NCI-H187 (cell line): ENCODE results near the gene LRRC72.
"Not testable (repeated sequence)": the region's sequence is repeated elsewhere in the genome, so short reads cannot be mapped to it uniquely, and the experiment has no call there.

ENCODE experiments used
- DNase-seq, 2 experiments: peaks; one replicate each; lab custom pipeline; 2025; lab: John Stamatoyannopoulos, UW

The LRRC72 gene

DNA sequence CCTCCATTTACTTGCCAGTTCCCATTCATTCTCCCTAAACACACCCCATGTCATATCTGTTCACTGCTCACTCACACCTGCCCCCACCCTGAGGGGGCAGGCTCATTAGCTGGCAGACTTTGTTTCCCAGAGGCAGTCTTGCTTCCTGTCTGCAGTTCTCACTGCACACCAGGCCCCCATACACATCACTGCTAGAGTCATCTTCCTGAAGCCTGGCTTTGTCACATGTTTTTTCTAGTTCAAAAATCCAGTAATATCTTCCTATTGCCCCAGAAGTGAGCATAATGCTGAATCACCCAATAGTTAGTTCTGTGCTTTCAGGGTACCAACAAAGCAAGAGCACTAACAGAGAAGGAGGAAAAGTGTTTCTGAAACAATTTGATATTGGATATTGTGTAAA is 1.9 kb downstream of the LRRC72 start:
- DNase-seq: no peak

DNA sequence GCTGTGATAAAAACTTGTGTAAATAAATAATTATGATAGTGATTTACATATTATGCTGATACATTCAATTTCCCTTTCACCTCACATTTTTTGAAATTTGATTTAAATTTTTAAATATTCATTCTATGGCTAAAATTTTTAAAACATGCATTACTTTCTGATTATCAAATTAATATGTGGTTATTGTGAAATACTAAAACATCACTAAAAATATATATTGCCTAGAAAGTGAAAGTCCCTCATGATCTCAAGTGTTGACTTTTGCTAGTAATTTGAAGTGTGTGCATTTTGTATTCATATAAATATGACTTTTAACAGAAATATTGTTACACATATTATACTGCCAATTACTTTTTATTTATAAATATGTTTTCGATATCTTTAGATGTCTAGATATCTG is 3.1 kb downstream of the LRRC72 start:
- DNase-seq: no peak

DNA sequence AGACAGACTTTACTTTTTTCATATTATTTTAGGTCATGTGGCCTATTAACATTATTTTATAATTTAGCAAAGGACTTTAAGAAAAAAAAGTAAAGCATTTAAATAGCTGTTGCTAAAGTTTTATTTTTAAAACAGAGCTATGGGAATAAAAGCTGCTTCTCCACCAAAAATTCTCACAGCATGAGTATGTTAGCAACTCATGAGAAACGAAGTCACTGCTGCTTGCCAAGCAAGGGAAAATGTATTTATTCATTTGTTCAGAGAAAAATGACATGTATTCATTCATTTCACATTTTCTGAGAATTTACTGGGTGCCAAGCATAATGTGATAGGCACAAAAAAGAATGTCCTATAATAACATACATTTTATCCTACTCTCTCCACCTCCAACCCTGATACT is 5.1 kb downstream of the LRRC72 start:
- DNase-seq: no peak

DNA sequence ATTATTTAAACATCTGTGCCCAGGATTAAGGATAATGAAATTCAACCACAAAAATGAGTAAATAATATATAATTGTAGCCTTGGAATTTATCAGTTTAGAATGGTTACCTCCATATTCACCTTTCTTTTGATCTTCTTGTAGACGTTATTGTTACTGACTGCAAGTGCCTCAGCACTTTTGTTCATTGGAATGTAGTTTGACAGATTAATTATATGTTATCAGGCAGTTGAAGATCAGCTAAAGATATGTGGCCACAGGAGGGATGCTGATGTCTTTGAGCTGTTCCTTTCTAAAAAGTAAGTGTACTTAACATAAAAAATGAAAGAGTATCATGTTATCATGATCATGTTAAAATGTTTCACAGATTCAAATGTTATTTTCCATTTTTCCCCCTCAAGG is 5.6 kb downstream of the LRRC72 start:
- DNase-seq: no peak

DNA sequence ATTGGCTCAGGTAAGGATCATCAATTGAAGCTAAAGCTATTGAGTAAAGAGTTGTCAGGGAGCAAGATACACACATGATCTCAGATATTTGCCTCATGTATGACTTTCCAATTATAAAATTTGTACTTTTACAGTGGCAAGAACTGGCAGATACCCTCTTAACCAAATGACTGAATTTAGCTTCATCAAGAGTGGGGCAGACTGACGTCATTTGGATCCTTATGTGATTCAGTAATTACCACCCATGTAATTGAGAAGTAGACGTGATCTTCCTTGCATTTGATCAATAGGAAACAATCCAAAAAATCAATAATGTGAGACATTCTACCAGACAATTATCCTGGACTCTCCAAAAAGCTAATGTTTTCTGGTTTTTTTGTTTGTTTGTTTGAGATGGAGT is 8.9 kb downstream of the LRRC72 start:
- DNase-seq: no peak

DNA sequence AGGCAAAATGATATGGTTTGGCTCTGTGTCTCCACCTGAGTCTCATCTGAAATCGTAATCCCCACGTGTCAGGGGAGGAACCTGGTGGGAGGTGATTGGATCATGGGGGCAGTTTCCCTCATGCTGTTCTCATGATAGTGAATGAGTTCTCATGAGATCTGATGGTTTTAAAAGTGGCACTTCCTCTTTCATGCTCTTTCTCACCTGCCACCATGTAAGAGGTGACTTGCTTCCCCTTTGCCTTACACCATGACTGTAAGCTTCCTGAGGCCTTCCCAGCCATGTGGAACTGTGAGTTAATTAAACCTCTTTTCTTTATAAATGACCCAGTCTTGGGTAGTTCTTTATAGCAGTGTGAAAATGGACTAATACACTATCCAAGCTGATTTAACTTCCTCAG is 13.9 kb downstream of the LRRC72 start:
- not testable (repeated sequence) for DNase-seq

DNA sequence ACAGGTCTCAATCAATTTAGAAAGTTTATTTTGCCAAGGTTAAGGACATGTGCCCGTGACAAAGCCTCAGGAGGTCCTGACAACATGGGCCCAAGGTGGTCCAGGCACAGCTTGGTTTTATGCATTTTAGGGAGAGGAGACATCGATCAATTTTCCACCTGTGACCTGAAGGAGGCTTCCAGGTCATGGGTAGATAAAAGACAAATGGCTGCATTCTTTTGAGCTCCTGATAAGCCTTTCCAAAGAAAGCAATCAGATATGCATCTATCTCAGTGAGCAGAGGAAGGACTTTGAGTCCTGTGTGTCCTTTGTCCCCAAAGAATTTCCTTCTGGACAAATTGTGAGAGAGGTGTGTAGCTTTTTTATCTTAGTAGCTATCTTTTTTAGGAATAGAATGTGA is 15.8 kb downstream of the LRRC72 start:
- no peak for DNase-seq

DNA sequence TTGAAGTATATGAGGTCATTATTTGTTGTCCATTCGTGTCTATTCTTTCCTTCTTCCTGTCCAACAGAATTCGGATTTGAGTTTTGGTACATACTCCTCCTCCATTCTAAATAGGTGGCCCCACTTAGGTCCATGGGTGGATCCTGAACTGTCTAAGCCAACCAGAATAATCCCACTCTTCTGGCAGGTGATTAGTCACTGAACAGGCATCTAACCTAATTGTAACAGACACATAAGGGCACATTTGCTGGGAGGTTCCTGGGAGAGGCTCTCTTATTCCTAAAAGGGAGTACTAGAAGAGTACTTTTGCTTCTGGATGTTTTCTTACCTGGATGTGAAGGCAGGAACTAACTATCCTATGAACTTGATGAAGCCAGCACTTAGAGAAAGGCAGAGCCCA is 16.8 kb downstream of the LRRC72 start:
- DNase-seq: no peak

DNA sequence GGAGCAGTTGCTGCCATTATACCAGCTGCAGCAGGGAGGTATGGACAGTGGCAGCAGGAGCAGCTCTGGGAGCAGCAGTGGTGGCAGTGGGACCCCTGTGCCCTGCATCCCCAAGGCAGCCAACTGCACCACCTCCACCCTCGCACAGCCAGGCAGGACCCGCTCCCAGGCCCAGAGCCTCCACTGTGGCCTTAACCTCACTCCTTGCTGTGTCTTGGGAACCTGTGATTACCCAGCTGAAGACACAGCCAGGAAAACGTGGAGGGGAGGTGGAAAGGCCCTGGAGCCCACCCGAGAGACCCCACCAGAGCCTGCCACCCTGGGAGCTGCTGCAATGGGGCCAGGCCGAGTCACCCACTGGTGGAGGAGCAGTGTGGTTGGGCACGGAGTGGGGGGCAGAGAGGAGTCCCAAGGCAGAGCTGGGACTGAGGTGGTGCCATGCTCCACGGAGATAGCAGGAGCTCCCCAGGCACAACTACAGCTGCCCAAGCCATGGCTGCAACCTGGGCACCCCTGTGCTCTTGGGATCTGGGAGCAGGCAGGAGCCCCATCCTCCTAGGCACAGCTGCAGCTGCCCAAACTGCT is 20.4 kb downstream of the LRRC72 start:
- no peak for DNase-seq

DNA sequence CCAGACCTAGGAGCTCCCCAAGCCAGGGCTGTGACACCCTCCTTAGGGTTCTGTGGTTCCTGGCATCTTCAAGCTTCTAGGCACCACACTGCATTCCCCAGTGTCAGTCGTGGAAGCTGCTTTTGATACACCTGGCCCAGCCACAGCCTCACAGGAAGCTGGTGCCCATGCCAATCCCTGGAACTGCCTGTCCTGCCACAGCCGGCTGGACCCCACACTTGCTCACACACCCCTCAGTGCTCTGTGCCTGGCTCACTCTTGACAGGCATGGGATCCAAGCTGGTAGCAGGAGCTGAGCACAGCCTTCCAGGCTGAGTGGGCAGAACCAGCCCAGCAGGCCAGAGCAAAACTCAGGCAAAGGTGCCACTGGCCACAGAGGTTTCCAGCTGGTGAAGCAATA is 21.8 kb downstream of the LRRC72 start:
- DNase-seq: no peak

DNA sequence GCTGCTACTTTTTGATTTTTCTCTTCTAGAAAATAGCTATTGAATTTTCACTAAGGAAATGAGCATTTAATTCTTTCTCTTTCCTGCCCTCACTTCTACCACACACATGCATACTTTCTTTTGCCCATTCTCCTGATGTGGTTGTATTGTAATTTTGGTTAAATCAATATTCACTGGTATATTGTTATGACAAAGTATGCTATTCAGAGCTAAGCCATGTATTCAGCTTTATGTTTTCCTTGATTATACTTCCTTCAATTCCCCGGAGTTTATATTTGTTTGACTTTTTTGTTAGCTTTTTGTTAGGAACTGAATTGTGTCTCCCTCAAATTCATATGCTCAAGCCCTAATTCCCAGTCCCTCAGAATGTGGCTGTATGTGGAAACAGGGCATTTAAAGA is 24.0 kb downstream of the LRRC72 start:
- DNase-seq: no peak

DNA sequence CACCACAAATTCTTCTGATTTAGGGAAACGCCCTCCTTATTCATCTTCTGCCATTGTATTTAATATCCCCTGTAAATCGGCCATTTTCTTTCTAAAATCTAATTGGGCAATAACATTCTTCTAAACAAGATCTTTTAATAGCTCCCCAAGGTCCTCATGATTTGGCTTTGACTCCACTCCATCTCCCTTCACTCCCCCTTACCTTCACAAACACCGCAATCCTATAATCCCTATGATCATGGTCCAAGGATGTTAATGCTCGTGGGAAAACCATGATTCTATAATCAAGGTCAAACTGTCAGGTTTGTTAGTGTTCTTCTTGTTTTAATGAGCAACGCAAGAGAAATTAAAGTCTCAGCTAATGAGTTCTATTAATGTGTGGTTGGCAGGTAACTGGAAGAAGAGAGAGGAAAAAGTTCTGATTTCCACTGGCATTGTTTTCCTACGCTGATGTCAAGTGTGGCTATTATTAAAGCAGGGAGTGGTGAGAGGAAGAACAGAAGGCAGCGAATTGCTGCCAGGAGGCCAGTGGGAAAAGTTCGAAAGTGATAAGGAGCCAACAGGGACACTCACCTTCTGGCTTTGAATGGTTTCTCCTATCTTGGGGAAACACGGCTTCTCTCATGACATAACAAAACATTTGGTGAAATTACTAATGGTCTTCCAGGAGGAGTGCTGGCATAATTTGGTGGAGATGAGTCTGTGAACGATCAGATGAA is 28.1 kb downstream of the LRRC72 start:
- DNase-seq: no peak

DNA sequence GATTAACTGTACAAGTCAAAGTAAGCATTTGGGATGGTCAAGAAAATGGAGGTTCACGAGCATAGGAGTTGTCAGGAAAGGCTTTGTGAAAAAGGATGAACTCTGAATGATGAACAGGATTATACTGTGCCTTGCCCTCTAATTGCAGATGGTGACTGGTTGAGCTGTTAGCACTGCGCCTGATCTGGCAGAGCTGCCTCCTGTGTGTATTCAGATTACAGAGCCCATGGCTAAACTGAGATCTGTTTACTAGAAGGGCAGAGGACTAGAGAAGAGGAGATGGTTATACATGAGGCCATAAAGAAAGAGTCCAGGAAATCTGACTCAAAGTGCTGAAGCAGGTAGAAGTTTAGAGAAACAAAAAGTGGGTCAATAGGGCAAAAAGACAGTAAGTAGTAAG is 29.7 kb downstream of the LRRC72 start:
- DNase-seq: no peak

DNA sequence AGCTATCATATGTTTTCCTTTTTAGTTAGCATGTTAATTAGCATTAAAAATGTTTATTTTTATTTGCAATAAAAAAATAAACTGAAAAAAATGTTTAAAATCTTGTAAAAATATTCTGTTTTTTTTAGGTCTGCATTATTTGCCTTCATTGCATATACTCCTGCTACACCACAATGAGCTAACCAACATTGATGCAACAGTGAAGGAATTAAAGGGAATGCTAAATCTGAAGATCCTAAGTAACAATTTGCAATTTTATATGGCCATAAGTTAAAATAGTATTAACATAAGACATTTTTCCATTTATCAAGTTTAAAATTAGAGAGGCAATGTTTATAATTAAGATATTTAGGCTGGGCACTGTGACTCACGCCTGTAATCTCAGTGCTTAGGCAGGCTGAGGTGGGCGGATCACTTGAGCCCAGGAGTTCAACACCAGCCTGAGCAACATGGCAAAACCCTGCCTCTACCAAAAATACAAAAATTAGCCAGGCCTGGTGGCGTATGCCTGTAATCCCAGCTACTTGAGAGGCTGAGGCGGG is 32.2 kb downstream of the LRRC72 start:
- no peak for DNase-seq

DNA sequence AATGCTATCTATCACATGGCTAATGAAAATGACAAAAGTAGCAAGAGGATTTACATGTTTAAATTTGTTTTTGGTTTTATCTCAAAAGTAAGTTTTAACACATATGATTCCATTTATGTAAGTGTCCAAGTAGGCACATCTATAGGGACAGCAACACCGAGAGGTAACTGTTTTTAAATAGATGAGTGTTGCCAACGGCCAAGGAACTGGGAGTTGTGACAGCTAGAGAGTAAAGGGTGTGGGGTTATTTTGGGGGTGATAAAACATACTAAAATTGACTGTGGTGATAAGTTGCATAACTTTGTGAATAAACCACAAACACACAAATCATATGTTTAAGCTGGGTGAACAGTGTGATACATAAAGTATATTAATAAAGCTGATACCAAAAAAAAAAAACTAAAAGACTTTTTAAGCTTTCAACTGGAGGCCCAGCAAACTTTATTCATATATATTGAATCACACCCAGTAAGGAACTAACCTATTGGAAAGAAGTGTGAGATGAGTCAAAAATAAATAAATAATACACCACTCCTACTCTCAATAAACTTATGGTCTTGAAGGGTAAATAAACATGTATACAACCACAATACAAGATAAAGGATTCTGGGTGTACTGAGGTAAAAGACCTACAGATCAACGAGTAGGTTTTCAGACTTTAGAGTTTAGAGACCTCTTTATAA is 33.0 kb downstream of the LRRC72 start:
- no peak for DNase-seq

DNA sequence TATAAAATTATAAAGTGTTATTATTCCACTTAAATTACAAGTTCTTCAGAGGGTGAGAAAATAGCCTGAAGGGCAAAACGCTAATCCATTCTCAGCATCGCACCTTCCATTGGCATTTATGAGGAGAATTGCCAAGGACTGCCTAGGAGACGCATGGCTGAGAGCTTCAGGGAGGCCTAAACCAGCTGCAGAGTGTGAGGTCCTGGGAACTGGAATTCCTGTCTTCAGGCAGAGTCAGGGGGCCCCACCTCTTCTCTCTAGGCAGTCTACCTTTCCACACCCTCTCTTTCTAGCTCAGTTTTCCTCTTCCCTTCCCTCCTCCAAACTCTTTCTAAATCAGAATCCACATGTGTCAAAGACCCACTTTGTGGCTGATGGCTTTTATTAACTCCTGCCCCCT is 35.3 kb downstream of the LRRC72 start:
- no peak for DNase-seq

DNA sequence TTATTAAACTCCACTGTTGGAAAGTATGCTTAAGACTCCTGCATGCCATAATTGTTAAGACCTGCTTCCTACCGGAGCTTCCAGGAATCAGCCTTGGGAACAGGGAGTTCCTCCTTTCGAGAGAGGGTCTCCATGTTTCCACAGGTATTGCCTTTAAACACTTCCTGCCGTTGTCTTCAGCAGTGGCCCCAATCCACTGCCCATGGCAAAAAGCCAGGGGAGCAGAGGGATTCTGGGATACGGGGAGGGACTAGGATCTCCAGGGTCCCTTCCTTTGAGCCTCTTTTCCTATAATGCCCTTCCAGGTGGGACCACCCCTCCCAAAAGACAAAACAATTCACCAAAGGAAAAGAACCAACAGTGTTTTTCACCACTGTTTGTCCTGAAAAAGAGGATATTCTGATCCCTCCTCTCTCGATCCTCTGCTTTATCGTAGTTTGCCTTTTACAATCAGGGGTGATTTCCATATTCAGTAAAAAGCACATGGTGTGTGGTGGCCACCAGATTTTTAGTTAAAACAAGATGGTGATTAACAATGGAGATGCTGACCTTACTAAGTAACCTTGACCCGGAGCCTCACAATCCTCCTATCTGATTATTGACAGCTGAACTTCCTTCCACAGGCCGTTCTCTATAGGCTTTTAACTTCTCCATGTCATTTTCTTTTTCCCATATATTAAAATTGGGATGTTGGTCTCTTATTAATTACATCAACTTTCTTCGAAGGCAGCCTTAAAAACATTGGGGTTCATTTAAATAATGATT is 36.0 kb downstream of the LRRC72 start:
- DNase-seq: no peak

DNA sequence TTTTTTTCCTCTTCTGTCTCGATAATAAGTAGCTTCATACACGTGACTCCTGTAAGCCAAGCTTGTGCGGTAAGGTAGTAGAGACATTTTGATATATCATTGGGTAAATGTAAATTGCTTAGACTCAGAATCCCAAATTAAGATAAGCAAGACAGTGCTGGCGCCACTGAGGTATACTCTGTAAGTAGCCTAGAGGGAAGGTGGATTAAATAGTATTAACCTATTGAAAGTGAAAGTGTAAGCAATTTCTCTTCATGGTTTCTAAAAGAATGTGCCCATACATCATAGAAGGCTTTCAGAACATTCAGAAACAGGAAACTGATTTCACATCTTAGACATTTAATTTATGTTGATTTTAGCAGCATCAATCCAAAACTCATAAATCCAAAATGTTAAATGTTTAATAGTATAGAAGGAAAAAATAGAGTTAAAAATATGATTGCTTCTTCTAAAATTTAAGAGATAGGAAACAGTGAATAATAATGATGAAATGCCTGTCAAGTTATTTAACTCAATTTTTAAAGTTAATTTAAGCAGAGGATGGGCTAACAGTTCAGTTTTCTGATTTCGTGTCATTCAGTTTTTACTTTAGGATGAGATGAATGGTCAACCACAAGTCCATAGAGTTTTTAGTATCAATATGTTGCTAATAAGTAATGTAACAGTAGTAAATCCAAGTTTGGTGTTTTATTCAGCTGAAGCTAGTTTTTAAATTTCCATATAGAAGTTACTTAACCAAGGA is 36.8 kb downstream of the LRRC72 start:
- no peak for DNase-seq

DNA sequence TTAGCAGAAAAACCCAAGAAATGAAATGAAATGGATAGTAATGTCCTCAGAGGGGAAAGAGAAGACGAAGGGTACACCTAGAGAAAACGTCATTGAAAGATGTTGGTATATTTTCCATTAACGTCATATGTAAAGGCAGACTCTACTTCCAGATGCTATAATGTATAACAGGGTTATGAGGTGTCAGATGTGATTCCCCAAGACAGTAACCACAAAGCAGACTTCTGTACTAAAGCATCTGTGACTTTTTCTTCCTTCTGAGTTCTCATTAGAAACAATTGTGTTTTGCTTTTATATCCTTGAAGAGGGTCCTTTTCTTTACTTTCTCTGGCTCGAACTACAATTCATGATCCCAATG is 37.4 kb downstream of the LRRC72 start:
- DNase-seq: no peak

DNA sequence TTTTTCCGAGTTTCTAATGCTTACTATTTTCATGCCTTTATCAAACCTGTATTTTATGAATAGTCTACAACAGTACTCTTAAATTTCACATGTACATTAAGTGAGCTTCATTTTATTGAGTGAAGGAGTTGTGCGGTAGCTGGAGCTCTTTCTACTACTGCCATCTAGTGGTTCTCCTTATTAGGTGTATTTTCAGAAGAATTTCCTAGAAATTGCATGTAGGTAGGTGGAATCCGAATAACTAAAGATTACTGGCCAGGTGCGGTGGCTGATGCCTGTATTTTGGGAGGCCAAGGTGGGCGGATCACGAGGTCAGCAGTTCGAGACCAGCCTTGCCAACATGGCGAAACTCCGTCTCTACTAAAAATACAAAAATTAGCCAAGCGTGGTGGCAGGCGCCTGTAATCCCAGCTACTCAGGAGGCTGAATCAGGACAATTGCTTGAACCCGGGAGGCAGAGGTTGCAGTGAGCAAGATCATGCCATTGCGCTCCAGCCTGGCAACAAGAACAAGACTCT is 38.3 kb downstream of the LRRC72 start:
- no peak for DNase-seq

DNA sequence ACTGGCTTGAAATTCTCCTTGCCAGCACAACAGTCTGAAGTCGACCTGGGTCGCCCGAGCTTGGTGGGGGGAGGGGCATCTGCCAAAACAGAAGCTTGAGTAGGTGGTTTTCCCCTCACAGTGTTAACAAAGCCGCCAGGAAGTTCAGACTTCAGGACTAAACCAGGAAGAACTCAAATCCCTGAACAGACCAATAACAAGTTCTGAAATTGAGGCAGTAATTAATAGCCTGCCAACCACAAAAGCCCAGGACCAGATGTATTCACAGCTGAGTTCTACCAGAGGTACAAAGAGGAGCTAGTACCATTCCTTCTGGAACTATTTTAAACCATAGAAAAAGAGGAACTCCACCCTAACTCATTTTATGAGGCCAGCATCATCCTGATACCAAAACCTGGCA is 45.3 kb downstream of the LRRC72 start:
- DNase-seq: no peak

DNA sequence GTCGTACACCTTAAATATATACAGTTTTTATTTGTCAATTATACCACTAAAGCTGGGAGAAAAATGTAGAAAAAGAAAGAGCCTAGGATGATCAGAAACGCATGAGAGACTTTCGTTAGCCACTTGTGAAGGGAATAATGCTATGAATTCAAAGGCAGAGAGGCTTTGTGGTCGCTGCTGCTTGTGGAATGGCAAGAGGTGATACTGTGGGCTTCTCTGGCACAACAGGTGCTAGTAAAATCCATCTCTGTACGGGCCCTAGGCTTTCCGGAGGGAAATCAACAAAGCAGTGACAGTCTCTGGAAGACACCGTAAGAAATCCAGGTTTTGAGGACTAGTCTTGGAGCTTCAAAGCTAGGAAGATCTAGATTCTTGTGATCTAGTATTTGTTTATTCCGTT is 52.6 kb downstream of the LRRC72 start:
- DNase-seq: peak; percentile 40 to 49
